Posterior cingulate gyrus (tissue), 11 donors: ENCODE data around the gene PRDX4.
"Not testable (repeated sequence)": the region's sequence is repeated elsewhere in the genome, so short reads cannot be mapped to it uniquely, and the experiment has no call there.

Source experiments
- DNase-seq, 10 donors: peaks; one replicate each; pipeline versions ENCODE4 v3.0.0 to v3.0.0-alpha.2; 2020 to 2021; ENCODE audit warnings: mixed read lengths in 3 of 10
- intact Hi-C: fragments of 100-400 bp; cut with DNase I; formaldehyde crosslinking; loops from one replicate; pipeline ENCODE4 v1.15.1; 2023

The PRDX4 gene

DNA sequence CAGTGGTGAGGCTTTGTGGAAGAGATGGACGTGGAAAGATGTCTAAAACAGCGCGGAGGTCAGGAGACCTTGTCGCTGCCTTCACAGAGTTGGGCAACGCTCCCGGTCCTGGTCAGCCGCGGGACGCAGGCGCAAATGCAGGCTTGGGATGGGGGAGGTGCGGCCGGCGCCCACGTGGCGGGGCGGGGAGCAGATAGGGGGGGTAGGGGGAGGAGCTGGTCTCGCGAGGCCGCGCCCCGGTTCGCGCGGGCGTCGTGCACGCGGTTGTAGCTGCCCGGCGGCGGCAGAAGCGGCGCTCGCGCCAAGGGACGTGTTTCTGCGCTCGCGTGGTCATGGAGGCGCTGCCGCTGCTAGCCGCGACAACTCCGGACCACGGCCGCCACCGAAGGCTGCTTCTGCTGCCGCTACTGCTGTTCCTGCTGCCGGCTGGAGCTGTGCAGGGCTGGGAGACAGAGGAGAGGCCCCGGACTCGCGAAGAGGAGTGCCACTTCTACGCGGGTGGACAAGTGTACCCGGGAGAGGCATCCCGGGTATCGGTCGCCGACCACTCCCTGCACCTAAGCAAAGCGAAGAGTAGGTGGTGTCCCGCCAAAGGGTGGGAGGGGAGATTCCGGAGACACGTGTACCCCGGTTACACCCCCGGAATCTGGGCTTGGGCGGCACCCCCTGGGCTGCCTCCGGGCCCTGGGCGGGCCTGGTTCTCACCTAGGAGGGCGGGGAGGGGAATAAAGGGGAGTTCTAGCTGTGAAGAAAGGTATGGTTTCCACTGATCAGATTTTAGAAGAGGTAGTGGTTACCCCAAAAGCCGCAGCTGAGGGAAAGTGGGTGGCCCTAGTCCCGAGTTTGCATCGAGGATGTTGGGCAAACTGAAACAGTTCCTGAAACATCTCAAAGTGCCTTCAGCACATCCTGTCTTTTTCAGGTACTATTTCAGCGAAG lies at the start of gene PRDX4:
TSS of gene PRDX4 (plus strand) at position 255 of the 939 bp plus-strand sequence. CDS start at position 333, 78 bp downstream.
- DNase-seq = peak; percentile 71 to 98 (median 83)
- intact Hi-C loops = loop anchor here (2.0 kb wide), 1 partner anchor 115 kb away; the partner anchor contains the start of gene SAT1

GRCh38 chrX:23621621-23622265 lies 45.5 kb upstream of the PRDX4 start:
- DNase-seq = no peak
- intact Hi-C loops = no loop called here

DNA sequence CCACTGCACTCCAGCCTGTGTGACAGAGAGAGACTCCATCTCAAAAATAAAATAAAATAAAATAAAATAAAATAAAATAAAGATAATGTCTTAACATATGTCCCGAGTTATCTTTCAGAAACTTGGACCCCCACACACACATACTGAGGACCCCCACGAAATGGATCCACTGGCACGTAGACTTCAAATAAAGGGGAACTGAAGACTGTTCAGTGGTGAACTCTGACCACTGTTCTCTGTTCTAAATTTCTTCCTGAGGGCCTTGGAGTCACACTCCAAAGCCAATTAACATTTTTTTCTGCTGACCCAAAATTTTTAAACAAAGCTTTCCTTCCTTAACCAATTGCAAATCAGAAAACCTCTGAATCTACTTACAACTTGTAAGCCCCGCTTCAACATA lies 43.5 kb upstream of the PRDX4 start:
- DNase-seq = no peak
- intact Hi-C loops = no loop called here

DNA sequence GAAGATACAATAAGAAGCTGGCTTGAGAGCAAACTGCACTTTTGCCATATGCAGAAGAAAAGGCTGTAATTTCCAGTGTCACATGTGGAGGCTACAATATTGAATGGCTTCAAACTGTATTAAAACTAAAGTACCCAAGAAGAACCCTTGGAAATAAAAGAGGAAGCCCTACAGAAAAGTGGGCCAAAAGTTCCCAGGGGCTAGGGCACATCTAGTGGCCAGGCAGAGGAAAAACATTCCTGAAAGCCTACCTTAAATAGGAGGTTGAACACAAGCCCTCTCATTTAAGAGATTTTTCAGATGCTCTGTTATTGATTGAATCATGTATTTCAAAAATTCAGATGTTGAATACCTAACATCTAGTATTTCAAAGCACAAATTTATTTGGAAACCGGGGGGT lies 40.6 kb upstream of the PRDX4 start:
- no peak for DNase-seq
- intact Hi-C loops = no loop called here

DNA sequence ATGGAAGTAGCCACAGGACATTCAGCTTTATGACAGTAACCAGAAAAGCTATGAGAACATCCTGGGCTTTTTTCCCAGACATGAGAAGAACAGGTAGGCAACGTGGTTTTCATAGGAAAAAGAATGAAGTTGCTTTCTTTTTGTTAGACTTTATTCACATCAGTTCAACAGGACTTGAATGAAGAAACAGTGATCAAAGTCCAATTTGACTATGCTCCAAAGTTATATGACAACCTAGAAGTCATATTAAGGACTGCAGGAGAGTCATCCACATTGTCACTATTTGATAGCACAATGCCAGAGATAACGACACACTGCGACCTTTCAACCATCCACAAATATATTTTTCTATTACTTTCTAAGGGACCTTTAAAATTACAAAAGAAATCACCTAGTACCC lies 39.2 kb upstream of the PRDX4 start:
- no peak for DNase-seq
- intact Hi-C loops = no loop called here

DNA sequence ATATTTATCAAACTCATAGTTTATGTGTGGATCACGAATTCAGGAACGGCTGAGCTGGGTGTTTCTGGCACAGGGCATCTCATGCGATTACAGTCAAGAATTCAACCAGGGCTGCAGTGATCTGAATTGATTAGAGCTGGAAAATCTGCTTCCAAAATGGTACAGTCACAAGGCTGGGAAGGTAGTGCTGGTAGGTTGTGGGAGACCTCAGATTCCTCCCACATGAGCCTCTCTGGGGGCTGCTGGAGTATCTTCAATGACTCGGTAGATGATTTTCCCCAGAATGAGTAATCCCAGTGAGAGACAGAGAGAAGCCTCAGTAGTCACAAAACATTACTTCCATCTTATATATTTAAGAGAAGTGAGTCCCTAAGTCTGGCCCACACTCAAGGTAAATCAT lies 36.2 kb upstream of the PRDX4 start:
- no peak for DNase-seq
- intact Hi-C loops = no loop called here

GRCh38 chrX:23633834-23634580 lies 33.3 kb upstream of the PRDX4 start:
- DNase-seq = no peak
- intact Hi-C loops = no loop called here

GRCh38 chrX:23637187-23637586 lies 30.1 kb upstream of the PRDX4 start:
- intact Hi-C loops = no loop called here

DNA sequence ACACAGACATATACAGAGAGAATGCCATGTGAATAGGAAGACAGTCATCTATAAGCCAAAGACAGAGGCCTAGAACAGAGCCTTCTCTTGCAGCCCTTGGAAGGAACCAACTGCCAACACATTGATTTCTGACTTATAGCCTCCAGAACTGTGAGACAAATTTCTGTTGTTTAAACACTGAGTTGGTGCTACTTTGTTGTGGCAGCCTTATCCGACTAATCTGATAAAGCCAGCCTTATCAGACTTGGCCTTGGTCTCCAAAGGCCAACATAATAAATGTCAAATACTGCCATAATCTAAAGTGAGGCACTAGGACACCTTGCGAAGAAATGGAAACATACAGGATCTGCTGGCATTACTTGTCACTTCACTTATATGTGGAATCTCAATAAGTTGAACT lies 24.3 kb upstream of the PRDX4 start:
- no peak for DNase-seq
- intact Hi-C loops = no loop called here

More at GRCh38 chrX:23637187-23637586, 30.1 kb upstream of the PRDX4 start:
- no peak for DNase-seq

GRCh38 chrX:23644744-23645143 lies 22.5 kb upstream of the PRDX4 start:
- no peak for DNase-seq
- intact Hi-C loops = no loop called here

- DNase-seq = no peak
- intact Hi-C loops = no loop called here
These were observed 11.2 kb upstream of the PRDX4 start for GRCh38 chrX:23656091-23656490.

GRCh38 chrX:23656684-23657083 lies 10.6 kb upstream of the PRDX4 start:
- peak in 1 of 10 donors; percentile 49 for DNase-seq
- intact Hi-C loops = no loop called here

- intact Hi-C loops = no loop called here
- no peak for DNase-seq
These were observed 8.0 kb upstream of the PRDX4 start for GRCh38 chrX:23659339-23659738.

DNA sequence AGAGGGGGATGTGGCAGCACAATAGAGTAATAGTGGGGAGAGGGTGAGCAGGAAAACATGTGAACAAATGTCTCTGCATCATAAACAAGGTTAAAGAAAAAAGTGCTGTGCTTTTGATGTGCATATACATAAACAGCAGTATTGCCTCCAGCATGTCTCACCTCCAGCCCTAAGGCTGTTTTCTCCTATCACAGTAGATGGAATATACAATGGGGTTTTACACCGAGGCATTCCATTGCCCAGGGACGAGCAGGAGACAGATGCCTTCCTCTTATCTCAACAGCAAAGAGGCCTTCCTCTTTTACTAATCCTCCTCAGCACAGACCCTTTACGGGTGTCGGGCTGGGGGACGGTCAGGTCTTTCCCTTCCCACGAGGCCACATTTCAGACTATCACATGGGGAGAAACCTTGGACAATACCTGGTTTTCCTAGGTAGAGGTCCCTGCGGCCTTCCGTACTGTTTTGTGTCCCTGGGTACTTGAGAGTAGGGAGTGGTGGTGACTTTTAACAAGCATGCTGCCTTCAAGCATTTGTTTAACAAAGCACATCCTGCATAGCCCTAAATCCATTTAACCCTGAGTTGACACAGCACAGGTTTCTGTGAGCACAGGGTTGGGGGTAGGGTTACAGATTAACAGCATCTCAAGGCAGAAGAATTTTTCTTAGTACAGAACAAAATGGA lies 7.1 kb upstream of the PRDX4 start:
- intact Hi-C loops = not testable (repeated sequence)

DNA sequence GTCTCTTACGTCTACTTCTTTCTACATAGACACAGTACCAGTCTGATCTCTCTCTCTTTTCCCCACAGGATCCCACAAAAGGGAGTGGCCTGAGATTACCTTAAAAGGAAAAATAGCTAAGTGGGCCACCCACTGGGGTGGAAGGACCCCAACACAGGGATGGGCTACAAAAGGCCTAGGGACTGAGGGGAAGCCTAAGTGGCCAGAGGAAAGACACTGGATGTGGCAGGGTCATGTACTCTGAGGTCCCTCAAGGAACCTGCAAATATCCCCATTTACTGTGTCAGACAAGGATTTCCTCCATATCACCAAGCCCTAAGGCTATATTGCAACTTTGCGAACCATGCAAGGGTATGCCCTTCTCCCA lies 6.5 kb upstream of the PRDX4 start:
- no peak for DNase-seq
- intact Hi-C loops = no loop called here

More for the DNA sequence above, 7.1 kb upstream of the PRDX4 start:
- not testable (repeated sequence) for DNase-seq

DNA sequence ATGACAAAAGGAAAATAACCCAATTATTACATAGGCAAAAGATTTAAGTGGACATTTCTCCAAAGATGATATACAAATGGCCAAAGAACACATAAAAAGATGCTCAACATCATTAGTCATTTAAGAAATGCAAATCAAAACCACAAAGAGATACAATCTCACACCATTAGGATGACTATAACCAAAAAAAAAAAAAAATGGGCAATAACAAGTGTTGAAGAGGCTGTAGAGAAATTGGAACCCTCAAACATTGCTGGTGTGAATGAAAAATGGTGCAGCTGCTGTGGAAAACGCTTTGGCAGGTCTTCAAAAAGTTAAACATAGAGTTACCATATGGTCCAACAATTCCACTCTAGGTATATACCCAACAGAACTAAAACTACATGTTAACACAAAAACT lies 5.6 kb upstream of the PRDX4 start:
- DNase-seq = no peak
- intact Hi-C loops = no loop called here

GRCh38 chrX:23662187-23662586 lies 5.1 kb upstream of the PRDX4 start:
- no peak for DNase-seq
- intact Hi-C loops = no loop called here

- no peak for DNase-seq
- intact Hi-C loops = no loop called here
These were observed 4.4 kb upstream of the PRDX4 start for GRCh38 chrX:23662853-23663252.

DNA sequence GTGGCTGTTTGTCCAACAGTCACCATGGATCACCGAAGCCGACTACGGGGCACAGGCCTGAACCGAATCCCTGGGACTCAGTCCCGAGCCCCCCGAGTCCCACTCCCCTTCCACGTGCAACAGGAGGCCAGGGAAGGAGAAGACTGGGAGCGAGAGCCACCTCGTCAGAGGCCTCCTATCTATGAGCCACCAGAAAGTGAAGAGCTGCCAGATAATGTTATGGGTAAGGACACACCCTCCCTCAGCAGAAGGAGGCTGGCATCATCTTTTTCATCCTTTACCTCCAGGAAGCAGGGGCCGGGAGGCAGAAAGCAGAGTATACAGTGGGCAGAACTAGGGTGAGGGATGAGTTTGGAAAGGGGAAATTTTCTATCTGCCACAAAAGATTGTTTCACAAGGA lies 2.8 kb upstream of the PRDX4 start:
- intact Hi-C loops = no loop called here
- no peak for DNase-seq

- DNase-seq = no peak
- intact Hi-C loops = loop anchor here (2.0 kb wide), 1 partner anchor 117 kb away; the partner anchor contains the start of gene SAT1
These were observed 1.0 kb upstream of the PRDX4 start for GRCh38 chrX:23666282-23666681.
